ENCODE data around the gene FYN. TPM values are rescaled to one million over a fixed set of nuclear protein-coding genes. Genes with fewer than 3 reads are reported as not detected.

FYN gene
- polyA plus RNA-seq, 1 donor (not counting 4 experiments of a cell fraction or from before 2014, with no cell fraction given), result 24.7 TPM

DNA sequence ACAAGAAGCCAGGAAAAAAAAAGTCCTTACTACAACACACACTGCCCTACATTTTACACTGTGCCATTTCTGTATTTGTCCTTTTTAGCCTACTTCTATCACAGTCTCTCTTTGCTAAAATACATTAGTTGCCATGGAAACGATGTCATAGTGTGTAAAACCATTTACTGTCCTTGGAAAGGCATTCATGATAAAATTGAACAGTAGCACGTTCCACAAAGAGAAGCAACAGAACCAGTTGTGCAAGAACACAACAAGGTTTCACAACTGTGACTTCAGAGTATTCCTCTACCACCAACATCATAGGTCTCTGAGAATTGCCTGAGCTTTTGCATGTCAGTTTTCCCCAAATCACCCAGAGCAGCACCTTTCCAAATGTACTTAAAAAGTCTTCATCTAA lies 20.5 kb downstream of the FYN start:
- Histone ChIP-seq H3K4me2 (ENCODE audit: control insufficient read depth, extremely low read depth, insufficient read depth, low read depth, low read length) (no peak overlapping the region), H3K9me1 (ENCODE audit: control insufficient read depth, extremely low read depth, insufficient read depth, low read length) (no peaks in the 10 kb centered on the region), H3K4me1 (ENCODE audit: control insufficient read depth, extremely low read depth, insufficient read depth, low read length) (no peaks in the 10 kb centered on the region), H3K27me3 (ENCODE audit: control insufficient read depth, extremely low read depth, insufficient read depth, low read length) (no peaks in the 10 kb centered on the region), H2AFZ (ENCODE audit: control insufficient read depth, low read length) (no peak overlapping the region), H3K9ac (ENCODE audit: control insufficient read depth, extremely low read depth, insufficient read depth, low read length) (no peak overlapping the region), H3K27ac (ENCODE audit: control insufficient read depth, insufficient read depth, low read length) (no peak overlapping the region), H4K20me1 (ENCODE audit: control insufficient read depth, extremely low read depth, insufficient read depth, low read length) (no peaks in the 10 kb centered on the region), H3K4me3 (ENCODE audit: control insufficient read depth in 2 of 3, extremely low read depth in 1 of 3, insufficient read depth in 2 of 3, low read depth in 1 of 3, low read length in 3 of 3) (no peak overlapping the region), H3K9me3 (ENCODE audit: control insufficient read depth, low read depth, low read length) (no peaks in the 10 kb centered on the region), H3K79me2 (ENCODE audit: control insufficient read depth, insufficient read depth, low read length) (peaks cover 24% of the 10 kb centered on the region), H3K36me3 (ENCODE audit: control insufficient read depth in 2 of 2, extremely low read depth in 1 of 2, insufficient read depth in 2 of 2, low read length in 2 of 2) (peaks cover 0 to 1% of the 10 kb centered on the region in 2 experiments)
- DNase-seq (ENCODE audit: low read depth, low spot score) (no peak), FAIRE-seq (no peak)
- dilution Hi-C loops (cut with MboI; ENCODE audit: extremely low pct_ligation_motif_present, low sequenced_read_pairs), result no loop called here
- TF ChIP-seq, protein P1, sequence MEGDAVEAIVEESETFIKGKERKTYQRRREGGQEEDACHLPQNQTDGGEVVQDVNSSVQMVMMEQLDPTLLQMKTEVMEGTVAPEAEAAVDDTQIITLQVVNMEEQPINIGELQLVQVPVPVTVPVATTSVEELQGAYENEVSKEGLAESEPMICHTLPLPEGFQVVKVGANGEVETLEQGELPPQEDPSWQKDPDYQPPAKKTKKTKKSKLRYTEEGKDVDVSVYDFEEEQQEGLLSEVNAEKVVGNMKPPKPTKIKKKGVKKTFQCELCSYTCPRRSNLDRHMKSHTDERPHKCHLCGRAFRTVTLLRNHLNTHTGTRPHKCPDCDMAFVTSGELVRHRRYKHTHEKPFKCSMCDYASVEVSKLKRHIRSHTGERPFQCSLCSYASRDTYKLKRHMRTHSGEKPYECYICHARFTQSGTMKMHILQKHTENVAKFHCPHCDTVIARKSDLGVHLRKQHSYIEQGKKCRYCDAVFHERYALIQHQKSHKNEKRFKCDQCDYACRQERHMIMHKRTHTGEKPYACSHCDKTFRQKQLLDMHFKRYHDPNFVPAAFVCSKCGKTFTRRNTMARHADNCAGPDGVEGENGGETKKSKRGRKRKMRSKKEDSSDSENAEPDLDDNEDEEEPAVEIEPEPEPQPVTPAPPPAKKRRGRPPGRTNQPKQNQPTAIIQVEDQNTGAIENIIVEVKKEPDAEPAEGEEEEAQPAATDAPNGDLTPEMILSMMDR (optimal IDR thresholded peaks at IDR 0.05 in 1 of 3, IDR thresholded peaks at IDR 0.05 in 1 of 3, conservative IDR thresholded peaks at IDR 0.05 in 1 of 3; ENCODE audit: extremely low read depth in 1 of 3, insufficient read depth in 2 of 3, low read length in 3 of 3), result no peak
- no peak for TF ChIP-seq EZH2 (IDR thresholded peaks at IDR 0.05; ENCODE audit: low read length)

DNA sequence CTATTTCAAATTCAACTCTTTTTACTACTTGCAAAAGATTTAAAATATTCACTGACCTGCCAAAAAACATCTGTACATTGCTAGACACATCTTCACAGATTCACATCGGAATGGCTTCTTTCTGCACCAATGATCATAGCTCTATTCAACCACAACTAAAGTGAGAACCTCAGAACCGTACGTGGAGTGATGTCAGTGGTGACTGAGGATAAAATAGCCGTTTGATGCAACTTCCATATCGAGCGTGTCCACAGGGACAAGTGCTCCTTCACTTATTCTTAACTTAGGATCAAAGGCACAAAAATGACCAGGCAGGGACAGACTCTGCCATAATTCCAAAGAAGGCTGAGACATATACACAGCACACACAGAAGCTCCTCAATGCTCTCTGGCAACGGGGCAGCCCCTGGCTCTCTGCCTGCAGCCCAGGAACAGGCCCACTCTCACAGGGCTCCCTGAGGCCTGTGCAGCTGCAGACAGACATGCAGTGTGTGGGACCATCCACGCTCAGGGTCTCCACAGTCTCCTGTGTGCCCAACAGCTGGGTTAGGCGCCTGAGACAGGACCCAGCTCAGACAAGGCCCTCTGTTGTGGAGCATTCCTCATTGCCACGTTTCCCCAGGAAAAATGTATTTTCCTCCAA lies 22.8 kb downstream of the FYN start:
- Histone ChIP-seq H3K36me3 (ENCODE audit: control insufficient read depth in 2 of 2, extremely low read depth in 1 of 2, insufficient read depth in 2 of 2, low read length in 2 of 2) (peaks cover 1 to 5% of the 10 kb centered on the region in 2 experiments), H2AFZ (ENCODE audit: control insufficient read depth, low read length) (no peak overlapping the region), H3K9me1 (ENCODE audit: control insufficient read depth, extremely low read depth, insufficient read depth, low read length) (no peaks in the 10 kb centered on the region), H3K4me1 (ENCODE audit: control insufficient read depth, extremely low read depth, insufficient read depth, low read length) (no peaks in the 10 kb centered on the region), H3K4me2 (ENCODE audit: control insufficient read depth, extremely low read depth, insufficient read depth, low read depth, low read length) (no peak overlapping the region), H4K20me1 (ENCODE audit: control insufficient read depth, extremely low read depth, insufficient read depth, low read length) (no peaks in the 10 kb centered on the region), H3K27ac (ENCODE audit: control insufficient read depth, insufficient read depth, low read length) (no peak overlapping the region), H3K79me2 (ENCODE audit: control insufficient read depth, insufficient read depth, low read length) (peaks cover 23% of the 10 kb centered on the region), H3K9ac (ENCODE audit: control insufficient read depth, extremely low read depth, insufficient read depth, low read length) (no peak overlapping the region), H3K27me3 (ENCODE audit: control insufficient read depth, extremely low read depth, insufficient read depth, low read length) (no peaks in the 10 kb centered on the region), H3K4me3 (ENCODE audit: control insufficient read depth in 2 of 3, extremely low read depth in 1 of 3, insufficient read depth in 2 of 3, low read depth in 1 of 3, low read length in 3 of 3) (no peak overlapping the region), H3K9me3 (ENCODE audit: control insufficient read depth, low read depth, low read length) (no peaks in the 10 kb centered on the region)
- TF ChIP-seq, protein P1 (optimal IDR thresholded peaks at IDR 0.05 in 1 of 3, IDR thresholded peaks at IDR 0.05 in 1 of 3, conservative IDR thresholded peaks at IDR 0.05 in 1 of 3; ENCODE audit: extremely low read depth in 1 of 3, insufficient read depth in 2 of 3, low read length in 3 of 3), result no peak
- no peak for TF ChIP-seq EZH2 (IDR thresholded peaks at IDR 0.05; ENCODE audit: low read length)
- DNase-seq (ENCODE audit: low read depth, low spot score) (no peak), FAIRE-seq (no peak)
- dilution Hi-C loops (cut with MboI; ENCODE audit: extremely low pct_ligation_motif_present, low sequenced_read_pairs), result no loop called here
